A549 (cell line): ENCODE results near the gene LACC1. TPM values are rescaled to one million over a fixed set of nuclear protein-coding genes. Genes with fewer than 3 reads are reported as not detected.
A peak's percentile ranks its signal among the peaks of the same experiment; 100 is the strongest.

ENCODE experiments used
- BHLHE40 ChIP-seq: IDR thresholded peaks from 2 replicates; pipeline ENCODE4 v1.6.1; 2012; ENCODE audit warnings: low read depth, low read length, inconsistent platforms
- CBX8 ChIP-seq: fragments of 200-600 bp; sonication (generic); IDR thresholded peaks from 2 replicates; pipeline ENCODE4 v1.6.1; 2016
- CHD4 ChIP-seq: fragments of 200-600 bp; sonication (generic); IDR thresholded peaks from 2 replicates; pipeline ENCODE4 v1.6.1; 2016; ENCODE audit warnings: antibody characterized with exemption, mild to moderate bottlenecking, borderline replicate concordance
- EHMT2 ChIP-seq: fragments of 200-600 bp; sonication (generic); IDR thresholded peaks from 2 replicates; pipeline ENCODE4 v1.6.1; 2016; ENCODE audit warnings: antibody characterized with exemption, low read depth, mild to moderate bottlenecking, moderate library complexity
- ESRRA ChIP-seq: fragments of 150-350 bp; IDR thresholded peaks from 2 replicates; pipeline ENCODE4 v1.6.1; 2014; ENCODE audit warnings: mild to moderate bottlenecking, low read length, borderline replicate concordance
- FOSB ChIP-seq: fragments of 250-450 bp; sonication (Bioruptor Pico); IDR thresholded peaks from 2 replicates; pipeline ENCODE4 v1.5.0; 2020; ENCODE audit warnings: mild to moderate bottlenecking, moderate library complexity
- FOSL2 ChIP-seq, 2 experiments: fragments of 450-650 bp in 1 of 2; fragments of >200 bp in 1 of 2; sonication (Bioruptor Twin) in 1 of 2; formaldehyde crosslinking; IDR thresholded peaks; 2 replicates each; pipeline versions ENCODE4 v1.5.0 to v1.6.1; 2016 to 2020; ENCODE audit warnings: mild to moderate bottlenecking in 1 of 2, moderate library complexity in 1 of 2
- FOXS1 ChIP-seq: fragments of 250-450 bp; sonication (Bioruptor Pico); IDR thresholded peaks from 2 replicates; pipeline ENCODE4 v1.5.0; 2020; ENCODE audit warnings: mild to moderate bottlenecking, moderate library complexity
- HEYL ChIP-seq: fragments of 250-450 bp; sonication (Bioruptor Pico); IDR thresholded peaks from 2 replicates; pipeline ENCODE4 v1.8.0; 2021; ENCODE audit warnings: mild to moderate bottlenecking, moderate library complexity
- HOXA7 ChIP-seq: fragments of 250-450 bp; sonication (Bioruptor Pico); IDR thresholded peaks from 2 replicates; pipeline ENCODE4 v1.5.0; 2020; ENCODE audit warnings: mild to moderate bottlenecking, moderate library complexity
- HOXB5 ChIP-seq: fragments of 250-450 bp; sonication (Bioruptor Pico); IDR thresholded peaks from 2 replicates; pipeline ENCODE4 v1.5.0; 2020; ENCODE audit warnings: mild to moderate bottlenecking, moderate library complexity
- JUNB ChIP-seq: fragments of >200 bp; sonication (Bioruptor Twin); formaldehyde crosslinking; IDR thresholded peaks from 2 replicates; pipeline ENCODE4 v1.6.1; 2016
- KDM5A ChIP-seq: fragments of 200-600 bp; sonication (generic); IDR thresholded peaks from 2 replicates; pipeline ENCODE4 v1.6.1; 2016; ENCODE audit warnings: antibody characterized with exemption, mild to moderate bottlenecking
- MAFK ChIP-seq: fragments of 450-650 bp; IDR thresholded peaks from 2 replicates; pipeline ENCODE4 v1.6.1; 2014; ENCODE audit not compliant: partially characterized antibody
- MAZ ChIP-seq: fragments of 150-350 bp; IDR thresholded peaks from 2 replicates; pipeline ENCODE4 v1.6.1; 2014; ENCODE audit warnings: antibody characterized with exemption, low read depth, low read length, borderline replicate concordance
- NFE2L2 ChIP-seq: fragments of 150-350 bp; conservative IDR thresholded peaks from 2 replicates; pipeline ENCODE4 v1.6.1; 2014; ENCODE audit warnings: low read length
- NPAS2 ChIP-seq: fragments of 250-450 bp; sonication (Bioruptor Pico); IDR thresholded peaks from 2 replicates; pipeline ENCODE4 v1.8.0; 2022; ENCODE audit warnings: mild to moderate bottlenecking, moderate library complexity, borderline replicate concordance
- PHF8 ChIP-seq: fragments of 200-600 bp; sonication (generic); IDR thresholded peaks from 2 replicates; pipeline ENCODE4 v1.6.1; 2016; ENCODE audit warnings: low read depth, mild to moderate bottlenecking, antibody characterized with exemption, moderate library complexity, borderline replicate concordance
- POLR2A ChIP-seq: IDR thresholded peaks from 2 replicates; pipeline ENCODE4 v1.6.1; 2012; ENCODE audit warnings: mild to moderate bottlenecking, low read length
- POLR2AphosphoS2 ChIP-seq: conservative IDR thresholded peaks from 2 replicates; pipeline ENCODE4 v1.6.1; 2012; ENCODE audit warnings: low read length, improper control_type of control experiment, inconsistent platforms
- RAD21 ChIP-seq, 2 experiments: fragments of >200 bp in 1 of 2; sonication (Bioruptor Twin) in 1 of 2; formaldehyde crosslinking in 1 of 2; IDR thresholded peaks in 1 of 2; conservative IDR thresholded peaks in 1 of 2; 2 replicates in 1 of 2; 3 replicates in 1 of 2; pipeline ENCODE4 v1.6.1; 2012 to 2018; ENCODE audit warnings: inconsistent platforms in 1 of 2
- RARB ChIP-seq: fragments of 250-450 bp; sonication (Bioruptor Pico); IDR thresholded peaks from 2 replicates; pipeline ENCODE4 v1.8.0; 2021; ENCODE audit warnings: mild to moderate bottlenecking, moderate library complexity
- RFX5 ChIP-seq: fragments of 450-650 bp; IDR thresholded peaks from 2 replicates; pipeline ENCODE4 v1.7.1; 2014; ENCODE audit warnings: antibody characterized with exemption, mild to moderate bottlenecking, moderate library complexity
- RNF2 ChIP-seq: fragments of 200-600 bp; sonication (generic); IDR thresholded peaks from 2 replicates; pipeline ENCODE4 v1.6.1; 2016; ENCODE audit warnings: low read depth, mild to moderate bottlenecking, antibody characterized with exemption, moderate library complexity, borderline replicate concordance
- SREBF2 ChIP-seq: fragments of 450-650 bp; IDR thresholded peaks from 2 replicates; pipeline ENCODE4 v1.6.1; 2014; ENCODE audit warnings: mild to moderate bottlenecking, moderate library complexity
- TFCP2L1 ChIP-seq: fragments of 250-450 bp; sonication (Bioruptor Pico); IDR thresholded peaks from 2 replicates; pipeline ENCODE4 v1.5.0; 2021; ENCODE audit warnings: mild to moderate bottlenecking
- TP53 ChIP-seq: fragments of 250-450 bp; sonication (Bioruptor Pico); IDR thresholded peaks from 2 replicates; pipeline ENCODE4 v1.5.0; 2021; ENCODE audit warnings: mild to moderate bottlenecking, moderate library complexity
- ZC3H11A ChIP-seq: fragments of 450-650 bp; IDR thresholded peaks from 2 replicates; pipeline ENCODE4 v1.6.1; 2014; ENCODE audit warnings: antibody characterized with exemption, mild to moderate bottlenecking
- ZNF302 ChIP-seq: fragments of 250-450 bp; sonication (Bioruptor Pico); IDR thresholded peaks from 2 replicates; pipeline ENCODE4 v1.9.0; 2021; ENCODE audit warnings: inconsistent platforms, mild to moderate bottlenecking, moderate library complexity
- ZSCAN20 ChIP-seq: fragments of 250-450 bp; sonication (Bioruptor Pico); IDR thresholded peaks from 2 replicates; pipeline ENCODE4 v1.8.0; 2022; ENCODE audit warnings: mild to moderate bottlenecking, moderate library complexity
- polyA plus RNA-seq, 4 experiments: library from polyadenylated mRNA; depleted of rRNA in 3 of 4; stranded (reverse); fragments of >200 nt; fragmentation: RNase III in 1 of 4; extraction: RNeasy Plus Mini Kit Qiagen cat#74134 plus additional on column Dnase treatment in 1 of 4; gene quantifications; 2 replicates in 3 of 4; 3 replicates in 1 of 4; pipeline ENCODE4 v1.2.3, GENCODE V29; 2011 to 2017
- TF ChIP-seq, protein P1 (sequence below): fragments of 250-450 bp; sonication (Bioruptor Pico); IDR thresholded peaks from 2 replicates; pipeline ENCODE4 v1.5.0; 2020; ENCODE audit warnings: low read depth, mild to moderate bottlenecking, moderate library complexity
- TF ChIP-seq, protein P2 (sequence below): fragments of >200 bp; sonication (Bioruptor Twin); formaldehyde crosslinking; IDR thresholded peaks from 2 replicates; pipeline ENCODE4 v1.6.1; 2016
- TF ChIP-seq, protein P3 (sequence below): fragments of >200 bp; sonication (Bioruptor Twin); formaldehyde crosslinking; IDR thresholded peaks from 3 replicates; pipeline ENCODE4 v1.6.1; 2016
- TF ChIP-seq, protein P4 (sequence below): fragments of 450-650 bp; IDR thresholded peaks from 2 replicates; pipeline ENCODE4 v1.6.1; 2014; ENCODE audit warnings: antibody characterized with exemption
- TF ChIP-seq, protein P5 (sequence below): fragments of 150-350 bp; IDR thresholded peaks from 2 replicates; pipeline ENCODE4 v1.6.1; 2014; ENCODE audit warnings: low read depth, mild to moderate bottlenecking, low read length
- TF ChIP-seq, protein P6 (sequence below): fragments of >200 bp; sonication (Bioruptor Twin); formaldehyde crosslinking; IDR thresholded peaks from 3 replicates; pipeline ENCODE4 v1.5.1; 2016

The LACC1 gene
- polyA plus RNA-seq, 2 of the 4 experiments (the other 2 are of a cell fraction), result 2.2 to 4.8 TPM

DNA sequence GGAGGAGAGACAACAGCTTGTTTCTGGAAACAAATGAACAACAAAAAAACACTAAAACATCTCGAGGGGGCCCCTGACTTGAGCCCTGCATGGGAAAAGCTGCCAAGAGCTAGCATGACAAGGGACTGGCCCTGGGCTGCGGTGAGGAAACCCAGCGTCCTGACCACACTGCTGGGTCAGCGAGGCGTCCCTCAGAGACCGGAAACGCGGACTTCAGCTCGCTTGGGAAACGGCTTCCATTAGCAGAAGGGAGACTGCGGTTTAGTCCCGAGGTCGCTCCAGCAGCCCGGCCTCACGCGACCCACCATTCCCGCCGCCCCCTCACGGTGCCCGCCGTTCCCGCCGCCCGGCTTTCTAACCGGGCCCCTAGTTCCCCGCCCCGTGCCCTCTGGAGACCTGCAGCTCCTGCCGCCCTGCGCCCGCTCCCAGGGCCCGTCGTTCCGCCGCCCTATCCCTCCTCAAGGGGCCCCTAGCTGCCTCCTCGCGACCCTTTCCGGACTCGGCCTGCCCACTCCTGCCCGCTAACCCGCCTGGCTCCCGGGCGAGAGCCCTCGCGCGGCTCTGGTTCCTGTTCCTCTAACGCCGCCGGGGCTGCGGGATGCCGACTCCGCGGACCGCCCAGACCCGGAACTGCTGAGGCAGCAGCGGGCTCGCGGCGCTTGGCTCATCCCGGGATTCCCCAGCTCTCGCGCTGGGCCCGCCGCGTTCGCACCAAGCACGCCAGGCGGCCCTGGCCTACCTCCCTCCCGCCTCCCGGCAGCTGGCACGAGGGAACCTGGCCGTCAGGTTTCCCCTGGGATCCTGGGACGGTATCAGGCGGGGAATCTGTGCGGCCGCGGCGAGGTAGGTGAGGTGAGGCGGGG is 581 bp upstream of the LACC1 start, which contains the start of gene CCDC122 (continued):
- TF ChIP-seq, protein P1, sequence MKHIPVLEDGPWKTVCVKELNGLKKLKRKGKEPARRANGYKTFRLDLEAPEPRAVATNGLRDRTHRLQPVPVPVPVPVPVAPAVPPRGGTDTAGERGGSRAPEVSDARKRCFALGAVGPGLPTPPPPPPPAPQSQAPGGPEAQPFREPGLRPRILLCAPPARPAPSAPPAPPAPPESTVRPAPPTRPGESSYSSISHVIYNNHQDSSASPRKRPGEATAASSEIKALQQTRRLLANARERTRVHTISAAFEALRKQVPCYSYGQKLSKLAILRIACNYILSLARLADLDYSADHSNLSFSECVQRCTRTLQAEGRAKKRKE (CRISPR knock-in tag), result no peak
- TF ChIP-seq, protein P2, sequence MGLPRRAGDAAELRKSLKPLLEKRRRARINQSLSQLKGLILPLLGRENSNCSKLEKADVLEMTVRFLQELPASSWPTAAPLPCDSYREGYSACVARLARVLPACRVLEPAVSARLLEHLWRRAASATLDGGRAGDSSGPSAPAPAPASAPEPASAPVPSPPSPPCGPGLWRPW, result no peak
- TF ChIP-seq FOXS1 (CRISPR knock-in tag) (no peak), RAD21 (conservative IDR thresholded peaks at IDR 0.05 in 1 of 2, IDR thresholded peaks at IDR 0.05 in 1 of 2) (no peak), KDM5A (no peak), ZSCAN20 (no peak), NPAS2 (CRISPR knock-in tag) (no peak), RFX5 (no peak), FOSB (no peak), HOXB5 (CRISPR knock-in tag) (no peak), HOXA7 (no peak), CHD4 (no peak), NFE2L2 (no peak), POLR2AphosphoS2 (no peak), FOSL2 (IDR thresholded peaks at IDR 0.05) (no peak), FOSL2 (CRISPR knock-in tag; IDR thresholded peaks at IDR 0.05) (no peak), PHF8 (peak; percentile 83), BHLHE40 (no peak), ESRRA (no peak), MAFK (peak; percentile 98), EHMT2 (no peak), TP53 (CRISPR knock-in tag) (no peak), POLR2A (peak; percentile 52), ZNF302 (no peak), HEYL (CRISPR knock-in tag) (no peak), SREBF2 (no peak), JUNB (no peak), RARB (CRISPR knock-in tag) (no peak), ZC3H11A (no peak), MAZ (no peak), TFCP2L1 (no peak), CBX8 (no peak), RNF2 (0 out of 2 replicates have a peak, but pooled peaks have one; percentile 35)
- TF ChIP-seq, protein P3, sequence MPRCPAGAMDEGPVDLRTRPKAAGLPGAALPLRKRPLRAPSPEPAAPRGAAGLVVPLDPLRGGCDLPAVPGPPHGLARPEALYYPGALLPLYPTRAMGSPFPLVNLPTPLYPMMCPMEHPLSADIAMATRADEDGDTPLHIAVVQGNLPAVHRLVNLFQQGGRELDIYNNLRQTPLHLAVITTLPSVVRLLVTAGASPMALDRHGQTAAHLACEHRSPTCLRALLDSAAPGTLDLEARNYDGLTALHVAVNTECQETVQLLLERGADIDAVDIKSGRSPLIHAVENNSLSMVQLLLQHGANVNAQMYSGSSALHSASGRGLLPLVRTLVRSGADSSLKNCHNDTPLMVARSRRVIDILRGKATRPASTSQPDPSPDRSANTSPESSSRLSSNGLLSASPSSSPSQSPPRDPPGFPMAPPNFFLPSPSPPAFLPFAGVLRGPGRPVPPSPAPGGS, result 0 out of 3 replicates have a peak, but pooled peaks have one; percentile 43
- TF ChIP-seq, protein P4, sequence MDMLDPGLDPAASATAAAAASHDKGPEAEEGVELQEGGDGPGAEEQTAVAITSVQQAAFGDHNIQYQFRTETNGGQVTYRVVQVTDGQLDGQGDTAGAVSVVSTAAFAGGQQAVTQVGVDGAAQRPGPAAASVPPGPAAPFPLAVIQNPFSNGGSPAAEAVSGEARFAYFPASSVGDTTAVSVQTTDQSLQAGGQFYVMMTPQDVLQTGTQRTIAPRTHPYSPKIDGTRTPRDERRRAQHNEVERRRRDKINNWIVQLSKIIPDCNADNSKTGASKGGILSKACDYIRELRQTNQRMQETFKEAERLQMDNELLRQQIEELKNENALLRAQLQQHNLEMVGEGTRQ, result no peak
- TF ChIP-seq, protein P5, sequence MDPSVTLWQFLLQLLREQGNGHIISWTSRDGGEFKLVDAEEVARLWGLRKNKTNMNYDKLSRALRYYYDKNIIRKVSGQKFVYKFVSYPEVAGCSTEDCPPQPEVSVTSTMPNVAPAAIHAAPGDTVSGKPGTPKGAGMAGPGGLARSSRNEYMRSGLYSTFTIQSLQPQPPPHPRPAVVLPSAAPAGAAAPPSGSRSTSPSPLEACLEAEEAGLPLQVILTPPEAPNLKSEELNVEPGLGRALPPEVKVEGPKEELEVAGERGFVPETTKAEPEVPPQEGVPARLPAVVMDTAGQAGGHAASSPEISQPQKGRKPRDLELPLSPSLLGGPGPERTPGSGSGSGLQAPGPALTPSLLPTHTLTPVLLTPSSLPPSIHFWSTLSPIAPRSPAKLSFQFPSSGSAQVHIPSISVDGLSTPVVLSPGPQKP, result no peak
- TF ChIP-seq, protein P6, sequence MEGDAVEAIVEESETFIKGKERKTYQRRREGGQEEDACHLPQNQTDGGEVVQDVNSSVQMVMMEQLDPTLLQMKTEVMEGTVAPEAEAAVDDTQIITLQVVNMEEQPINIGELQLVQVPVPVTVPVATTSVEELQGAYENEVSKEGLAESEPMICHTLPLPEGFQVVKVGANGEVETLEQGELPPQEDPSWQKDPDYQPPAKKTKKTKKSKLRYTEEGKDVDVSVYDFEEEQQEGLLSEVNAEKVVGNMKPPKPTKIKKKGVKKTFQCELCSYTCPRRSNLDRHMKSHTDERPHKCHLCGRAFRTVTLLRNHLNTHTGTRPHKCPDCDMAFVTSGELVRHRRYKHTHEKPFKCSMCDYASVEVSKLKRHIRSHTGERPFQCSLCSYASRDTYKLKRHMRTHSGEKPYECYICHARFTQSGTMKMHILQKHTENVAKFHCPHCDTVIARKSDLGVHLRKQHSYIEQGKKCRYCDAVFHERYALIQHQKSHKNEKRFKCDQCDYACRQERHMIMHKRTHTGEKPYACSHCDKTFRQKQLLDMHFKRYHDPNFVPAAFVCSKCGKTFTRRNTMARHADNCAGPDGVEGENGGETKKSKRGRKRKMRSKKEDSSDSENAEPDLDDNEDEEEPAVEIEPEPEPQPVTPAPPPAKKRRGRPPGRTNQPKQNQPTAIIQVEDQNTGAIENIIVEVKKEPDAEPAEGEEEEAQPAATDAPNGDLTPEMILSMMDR, result no peak
